GM12878 (cell line): ENCODE measurements around the gene CFHR1. TPM values are rescaled to one million over a fixed set of nuclear protein-coding genes. Genes with fewer than 3 reads are reported as not detected.
A peak's percentile ranks its signal among the peaks of the same experiment; 100 is the strongest.
"Not testable (repeated sequence)": the region's sequence is repeated elsewhere in the genome, so short reads cannot be mapped to it uniquely, and the experiment has no call there.

Experiments used
- ATAC-seq: fragments of 200-7000 bp; cut with Tn5 transposase; 3 replicates; pipeline ENCODE4 v1.9.1; 2020; ENCODE audit warnings: mild to moderate bottlenecking, moderate library complexity
- BruUV-seq: library from RNA; stranded (reverse); fragments of 400-500 nt; replicated peaks from 2 replicates; lab custom pipeline; 2021; lab: Mats Ljungman, UMichigan
- CTCF ChIA-PET: fragments of 300-600 bp; sonication (Branson Sonifier 250); formaldehyde crosslinking; extraction: SDS; loops from one replicate; lab custom pipeline; 2021; ENCODE audit warnings: inconsistent platforms; lab: Yijun Ruan, JAX
- POLR2A ChIA-PET: fragments of 350-600 bp; formaldehyde crosslinking; extraction: SDS; loops from one replicate; lab custom pipeline; 2021; ENCODE audit warnings: inconsistent platforms; lab: Charles Lee
- RAD21 ChIA-PET: fragments of 300-600 bp; sonication (Branson Sonifier 250); formaldehyde crosslinking; loops from one replicate; lab custom pipeline; 2023; ENCODE audit warnings: antibody characterized with exemption; ENCODE audit not compliant: unreplicated experiment; lab: Charles Lee
- SMC1A ChIA-PET: fragments of 300-600 bp; sonication (Branson Sonifier 250); formaldehyde crosslinking; loops from one replicate; lab custom pipeline; 2023; ENCODE audit not compliant: unreplicated experiment, uncharacterized antibody; lab: Charles Lee
- DNase-seq: peaks from one replicate; pipeline ENCODE4 v3.0.0-alpha.2; 2011; ENCODE audit warnings: low read depth, low spot score
- FAIRE-seq: peaks from 3 replicates; lab custom pipeline; 2011; peaks lifted over from hg19 to GRCh38; lab: Jason Lieb, UNC
- H2AFZ ChIP-seq: 2 replicates; pipeline ENCODE4 v1.6.0; 2011; ENCODE audit warnings: low read depth, low read length, control low read depth; ENCODE audit not compliant: control insufficient read depth
- H3K27ac ChIP-seq: 2 replicates; pipeline ENCODE4 v1.5.1; 2011; ENCODE audit warnings: control low read depth; ENCODE audit not compliant: control insufficient read depth, insufficient read depth
- H3K27me3 ChIP-seq, 2 experiments: replicated peaks in 1 of 2; 2 replicates each; pipeline versions ENCODE4 v1.6.0 to v1.6.1; 2011; ENCODE audit warnings: low read length in 1 of 2; ENCODE audit not compliant: control insufficient read depth in 2 of 2, insufficient read depth in 2 of 2
- H3K36me3 ChIP-seq, 2 experiments: 2 replicates each; pipeline ENCODE4 v1.5.1; 2011; ENCODE audit warnings: low read length in 1 of 2; ENCODE audit not compliant: control insufficient read depth in 2 of 2, insufficient read depth in 2 of 2
- H3K4me1 ChIP-seq: 2 replicates; pipeline ENCODE4 v1.6.1; 2011; ENCODE audit warnings: mild to moderate bottlenecking, low read length, moderate library complexity, mixed read lengths; ENCODE audit not compliant: control insufficient read depth, insufficient read depth
- H3K4me2 ChIP-seq: 2 replicates; pipeline ENCODE4 v1.6.0; 2011; ENCODE audit warnings: control low read depth; ENCODE audit not compliant: control insufficient read depth, insufficient read depth
- H3K4me3 ChIP-seq: fragments of 200-600 bp; sonication (generic); 2 replicates; pipeline ENCODE4 v1.5.1; 2016
- H3K79me2 ChIP-seq: 2 replicates; pipeline ENCODE4 v1.6.0; 2011; ENCODE audit warnings: low read length; ENCODE audit not compliant: control insufficient read depth, insufficient read depth
- H3K9ac ChIP-seq: 2 replicates; pipeline ENCODE4 v1.8.0; 2011; ENCODE audit warnings: low read length, control low read depth, mixed read lengths; ENCODE audit not compliant: control insufficient read depth, insufficient read depth
- H3K9me3 ChIP-seq: replicated peaks from 3 replicates; pipeline ENCODE4 v1.5.1; 2011; ENCODE audit warnings: mild to moderate bottlenecking, low read length; ENCODE audit not compliant: control insufficient read depth, insufficient read depth
- H4K20me1 ChIP-seq: 2 replicates; pipeline ENCODE4 v1.6.0; 2011; ENCODE audit not compliant: control insufficient read depth, insufficient read depth
- RAD21 ChIP-seq: IDR thresholded peaks from 2 replicates; pipeline ENCODE4 v1.6.1; 2011; ENCODE audit warnings: mild to moderate bottlenecking, low read depth, low read length, moderate library complexity; ENCODE audit not compliant: insufficient read depth
- SMC3 ChIP-seq: IDR thresholded peaks from 2 replicates; pipeline ENCODE4 v1.6.1; 2011; ENCODE audit warnings: low read length, improper control_type of control experiment, borderline replicate concordance
- WGBS: methylation state at CpG from one replicate; pipeline ENCODE4 v1.1.6; 2016; ENCODE audit warnings: low lambda C conversion rate; ENCODE audit not compliant: insufficient replicate concordance, insufficient coverage; ENCODE audit errors: missing lambda C conversion rate; 5-methylcytosine and 5-hydroxymethylcytosine counted together
- in situ Hi-C: fragments of 300-500 bp; cut with MboI; formaldehyde crosslinking; loops from 9 replicates; pipeline ENCODE4 v1.14.3; 2018; ENCODE audit warnings: mixed read lengths
- intact Hi-C: fragments of 100-400 bp; cut with micrococcal nuclease; formaldehyde crosslinking; loops from one replicate; pipeline ENCODE4 v1.14.2; 2022; ENCODE audit not compliant: unreplicated experiment
- polyA plus RNA-seq, 11 experiments: library from polyadenylated mRNA; depleted of rRNA in 4 of 11; unstranded in 6 of 11; stranded (reverse) in 5 of 11; fragments of >200 nt; fragmentation: Nextera tagmentation in 4 of 11; fragmentation: Illumina TruSeq in 1 of 11; extraction: Ambion mirVana in 4 of 11; extraction: Trizol in 1 of 11; gene quantifications; 1 replicate in 1 of 11; 2 replicates in 10 of 11; pipeline versions ENCODE4 v1.2.1 to v1.2.3, GENCODE V29; 2011 to 2016; ENCODE audit warnings: inconsistent platforms in 2 of 11, missing spikeins in 2 of 11, low read depth in 1 of 11
- total RNA-seq, 4 experiments: library from RNA; depleted of rRNA in 3 of 4; stranded (reverse); fragments of >200 nt in 3 of 4; fragmentation: Illumina TruSeq in 1 of 4; extraction: Trizol in 1 of 4; gene quantifications; 2 replicates each; pipeline versions ENCODE4 v1.2.1 to v1.2.3, GENCODE V29; 2013 to 2021
- TF ChIP-seq, protein P1 (sequence below), 3 experiments: IDR thresholded peaks in 2 of 3; conservative IDR thresholded peaks in 1 of 3; 2 replicates each; pipeline ENCODE4 v1.5.1; 2011; ENCODE audit warnings: low read depth in 3 of 3, low read length in 3 of 3, mild to moderate bottlenecking in 3 of 3, control low read depth in 2 of 3, moderate library complexity in 2 of 3, inconsistent platforms in 1 of 3, mixed read lengths in 1 of 3; ENCODE audit not compliant: control insufficient read depth in 2 of 3, insufficient read depth in 1 of 3; ENCODE audit errors: extremely low read depth in 1 of 3

The CFHR1 gene
- total and polyA plus RNA-seq, 10 of the 15 experiments (the other 5 are each of a cell fraction or from before 2014, with no cell fraction given), result 0.04 TPM; not detected in 9

GRCh38 chr1:196827860-196828259, 8.3 kb downstream of the CFHR1 start:
- DNase-seq, H3K4me3 ChIP-seq, H3K4me2 ChIP-seq, H3K9ac ChIP-seq, H3K27me3 ChIP-seq, RAD21 ChIA-PET, H4K20me1 ChIP-seq, BruUV-seq, POLR2A ChIA-PET, H3K36me3 ChIP-seq, H3K4me1 ChIP-seq: not testable (repeated sequence)
- 0% methylated on average over 4 of the region's 4 CpGs for WGBS
- intact Hi-C loops, result loop anchor here (2.0 kb wide), 1 partner anchor 529 kb away; no protein-coding TSS in a partner anchor
- FAIRE-seq, result peak; percentile 76
- ATAC-seq, result peak; percentile 92
- in situ Hi-C loops, result loop anchor here (25.0 kb wide), 1 partner anchor 534 kb away; no protein-coding TSS in a partner anchor
- TF ChIP-seq, protein P1, sequence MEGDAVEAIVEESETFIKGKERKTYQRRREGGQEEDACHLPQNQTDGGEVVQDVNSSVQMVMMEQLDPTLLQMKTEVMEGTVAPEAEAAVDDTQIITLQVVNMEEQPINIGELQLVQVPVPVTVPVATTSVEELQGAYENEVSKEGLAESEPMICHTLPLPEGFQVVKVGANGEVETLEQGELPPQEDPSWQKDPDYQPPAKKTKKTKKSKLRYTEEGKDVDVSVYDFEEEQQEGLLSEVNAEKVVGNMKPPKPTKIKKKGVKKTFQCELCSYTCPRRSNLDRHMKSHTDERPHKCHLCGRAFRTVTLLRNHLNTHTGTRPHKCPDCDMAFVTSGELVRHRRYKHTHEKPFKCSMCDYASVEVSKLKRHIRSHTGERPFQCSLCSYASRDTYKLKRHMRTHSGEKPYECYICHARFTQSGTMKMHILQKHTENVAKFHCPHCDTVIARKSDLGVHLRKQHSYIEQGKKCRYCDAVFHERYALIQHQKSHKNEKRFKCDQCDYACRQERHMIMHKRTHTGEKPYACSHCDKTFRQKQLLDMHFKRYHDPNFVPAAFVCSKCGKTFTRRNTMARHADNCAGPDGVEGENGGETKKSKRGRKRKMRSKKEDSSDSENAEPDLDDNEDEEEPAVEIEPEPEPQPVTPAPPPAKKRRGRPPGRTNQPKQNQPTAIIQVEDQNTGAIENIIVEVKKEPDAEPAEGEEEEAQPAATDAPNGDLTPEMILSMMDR (IDR thresholded peaks at IDR 0.05 in 2 of 3, conservative IDR thresholded peaks at IDR 0.05 in 1 of 3; ENCODE audit: control insufficient read depth in 2 of 3, extremely low read depth in 1 of 3, insufficient read depth in 1 of 3, low read depth in 3 of 3, low read length in 3 of 3), result peak in 1 of 3 experiments; percentile 31; a peak in 1 of 6 replicates
- TF ChIP-seq RAD21, result peak; percentile 30
- TF ChIP-seq SMC3, result peak; percentile 29; the same call in 1 of the 2 replicates
- TF ChIP-seq, all 136 proteins: peak for 3; not testable (repeated sequence) for 133
- H3K27ac ChIP-seq, H3K79me2 ChIP-seq, H3K9me3 ChIP-seq, SMC1A ChIA-PET, H2AFZ ChIP-seq: not testable (repeated sequence)
- CTCF ChIA-PET, result interaction anchor here (1.2 kb wide), 1 partner anchor 529 kb away, joined by 5 read pairs; no protein-coding TSS in a partner anchor

- 1% methylated on average over 4 of the region's 4 CpGs for WGBS
- H2AFZ ChIP-seq, DNase-seq, intact Hi-C loops, H3K4me1 ChIP-seq, RAD21 ChIA-PET, H3K79me2 ChIP-seq, H3K9ac ChIP-seq, SMC1A ChIA-PET, ATAC-seq, H3K27me3 ChIP-seq, H4K20me1 ChIP-seq, POLR2A ChIA-PET, CTCF ChIA-PET, H3K4me2 ChIP-seq, BruUV-seq, FAIRE-seq, H3K4me3 ChIP-seq, H3K36me3 ChIP-seq, H3K27ac ChIP-seq, H3K9me3 ChIP-seq: not testable (repeated sequence)
- in situ Hi-C loops, result loop anchor here (25.0 kb wide), 1 partner anchor 512 kb away; no protein-coding TSS in a partner anchor
Observed at GRCh38 chr1:196849613-196850492, 30.3 kb downstream of the CFHR1 start.
